GM18507 (cell line): ENCODE data around the gene CYB5D1.

Experiments used
- DNase-seq: peaks from one replicate; pipeline ENCODE4 v3.0.0; 2011; ENCODE audit warnings: low read depth; ENCODE audit not compliant: insufficient read length; ENCODE audit errors: extremely low spot score
- FAIRE-seq: peaks from 2 replicates; lab custom pipeline; 2011; peaks lifted over from hg19 to GRCh38; lab: Jason Lieb, UNC

CYB5D1 gene

DNA sequence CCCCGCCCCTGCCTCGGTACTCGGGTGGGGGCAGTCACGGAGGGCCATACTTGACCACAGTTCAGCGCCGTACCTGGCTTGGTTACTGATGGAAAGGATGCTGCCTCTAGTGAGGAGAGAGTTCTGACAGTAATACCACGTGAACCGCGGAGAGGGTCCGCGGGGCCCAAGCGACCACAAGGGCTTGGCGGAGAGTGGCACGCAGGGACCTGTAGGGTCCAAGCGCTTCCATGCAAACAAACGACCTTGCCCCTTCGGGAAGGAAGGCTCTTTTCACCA is 14.6 kb upstream of the CYB5D1 start:
- DNase-seq (no peak), FAIRE-seq (no peak)

DNA sequence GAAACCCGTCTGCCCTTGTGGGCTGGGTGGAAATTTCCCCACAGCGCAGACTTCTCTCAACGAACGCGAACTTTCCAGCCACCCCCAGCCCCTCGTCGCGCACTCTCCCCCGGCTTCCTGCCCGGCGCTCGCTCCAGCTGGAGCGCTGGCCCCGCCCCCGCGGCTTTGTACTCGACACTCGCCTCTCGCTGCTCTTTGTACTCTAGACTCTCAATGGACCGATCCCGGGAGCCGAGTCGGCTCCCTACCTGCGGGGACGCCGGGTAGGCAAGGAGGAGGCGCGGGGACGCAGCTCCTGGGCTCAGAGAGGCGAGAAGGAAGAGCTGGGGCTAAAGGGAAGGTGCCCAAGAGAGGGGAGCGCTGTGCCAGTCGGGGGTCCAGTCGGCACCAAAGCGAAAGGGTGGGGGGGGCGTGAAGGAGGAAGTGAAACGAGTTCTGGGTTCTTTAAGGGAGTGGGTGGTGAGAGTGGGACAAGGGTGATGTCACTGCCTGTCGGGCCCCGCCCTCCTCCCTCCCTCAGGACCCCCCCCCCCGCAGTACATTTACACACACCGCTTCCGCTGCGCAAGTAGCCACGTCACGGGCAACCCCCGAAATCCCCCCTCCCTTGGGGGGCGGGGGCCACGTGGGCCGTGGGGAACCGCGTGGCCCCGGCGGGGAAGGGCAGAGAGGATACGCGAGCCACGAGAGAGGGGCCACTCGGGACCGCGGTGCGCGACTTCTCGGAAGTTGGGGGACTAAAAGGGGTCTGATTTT is 14.1 kb upstream of the CYB5D1 start:
- peak; percentile 97 for FAIRE-seq
- DNase-seq, result no peak

DNA sequence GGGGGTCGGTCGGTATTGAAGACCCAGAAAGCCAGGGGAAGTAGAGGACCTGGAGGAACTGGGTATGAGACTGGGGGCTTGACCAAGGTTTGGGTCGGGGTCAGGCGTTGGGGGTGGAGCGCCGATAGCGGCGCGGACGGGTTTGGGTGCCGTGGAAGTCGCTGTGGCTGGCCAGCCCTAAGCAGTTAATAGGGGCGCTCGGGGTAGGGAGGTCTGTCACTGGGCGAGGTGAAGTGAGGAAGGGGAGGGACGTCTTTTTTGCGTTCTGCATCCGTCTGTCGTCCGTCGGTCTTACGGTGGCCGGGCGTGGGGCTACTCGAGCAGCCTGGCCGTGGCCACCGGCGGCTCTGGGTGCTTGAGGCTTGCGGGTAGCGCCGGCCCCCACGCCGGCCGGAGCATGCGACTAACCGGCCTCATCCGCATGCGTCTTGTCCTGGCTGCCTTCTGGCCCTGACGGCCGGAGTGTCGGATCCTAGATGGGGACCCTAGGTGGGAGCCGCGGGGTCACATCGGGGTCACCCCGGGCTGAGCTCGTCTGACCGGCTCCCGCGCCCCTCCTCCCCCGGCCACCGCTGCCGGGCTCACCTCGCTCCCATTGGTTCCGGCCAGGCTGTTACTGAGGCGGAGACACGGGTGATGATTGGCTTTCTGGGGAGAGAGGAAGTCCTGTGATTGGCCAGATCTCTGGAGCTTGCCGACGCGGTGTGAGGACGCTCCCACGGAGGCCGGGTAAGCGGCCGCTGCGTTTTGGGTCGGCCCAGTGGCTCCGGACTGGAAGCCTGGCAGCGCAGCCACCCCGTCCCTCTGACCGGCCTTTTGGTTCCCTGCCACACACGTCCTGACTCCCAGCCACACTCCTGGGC is 13.3 kb upstream of the CYB5D1 start:
- DNase-seq (no peak), FAIRE-seq (peak; percentile 97)

DNA sequence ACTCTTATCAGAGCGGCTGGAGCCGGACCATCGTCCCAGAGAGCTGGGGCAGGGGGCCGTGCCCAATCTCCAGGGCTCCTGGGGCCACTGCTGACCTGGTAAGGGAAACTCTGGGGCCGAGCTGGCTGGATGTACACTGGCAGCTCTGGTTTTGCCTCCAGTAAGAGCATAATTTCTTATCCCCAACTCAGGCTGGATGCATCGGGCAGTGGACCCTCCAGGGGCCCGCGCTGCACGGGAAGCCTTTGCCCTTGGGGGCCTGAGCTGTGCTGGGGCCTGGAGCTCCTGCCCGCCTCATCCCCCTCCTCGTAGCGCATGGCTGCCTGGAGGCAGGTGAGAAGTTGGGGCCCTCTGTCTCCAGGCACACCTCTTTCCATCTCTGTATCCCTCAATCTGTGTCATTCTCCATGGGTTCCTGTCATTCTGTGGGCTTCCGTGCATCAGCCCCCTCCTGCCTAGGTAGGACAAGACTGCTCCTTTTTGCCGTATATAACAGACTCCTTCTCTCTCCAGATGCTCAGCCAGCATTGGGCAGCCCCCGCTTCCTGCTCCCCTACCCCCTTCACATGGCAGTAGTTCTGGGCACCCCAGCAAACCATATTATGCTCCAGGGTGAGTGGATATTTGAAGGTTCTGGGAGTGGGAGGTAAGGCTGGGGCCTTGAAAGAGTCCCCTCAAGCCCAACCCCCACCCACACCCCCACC is 12.3 kb upstream of the CYB5D1 start:
- FAIRE-seq (no peak), DNase-seq (no peak)

DNA sequence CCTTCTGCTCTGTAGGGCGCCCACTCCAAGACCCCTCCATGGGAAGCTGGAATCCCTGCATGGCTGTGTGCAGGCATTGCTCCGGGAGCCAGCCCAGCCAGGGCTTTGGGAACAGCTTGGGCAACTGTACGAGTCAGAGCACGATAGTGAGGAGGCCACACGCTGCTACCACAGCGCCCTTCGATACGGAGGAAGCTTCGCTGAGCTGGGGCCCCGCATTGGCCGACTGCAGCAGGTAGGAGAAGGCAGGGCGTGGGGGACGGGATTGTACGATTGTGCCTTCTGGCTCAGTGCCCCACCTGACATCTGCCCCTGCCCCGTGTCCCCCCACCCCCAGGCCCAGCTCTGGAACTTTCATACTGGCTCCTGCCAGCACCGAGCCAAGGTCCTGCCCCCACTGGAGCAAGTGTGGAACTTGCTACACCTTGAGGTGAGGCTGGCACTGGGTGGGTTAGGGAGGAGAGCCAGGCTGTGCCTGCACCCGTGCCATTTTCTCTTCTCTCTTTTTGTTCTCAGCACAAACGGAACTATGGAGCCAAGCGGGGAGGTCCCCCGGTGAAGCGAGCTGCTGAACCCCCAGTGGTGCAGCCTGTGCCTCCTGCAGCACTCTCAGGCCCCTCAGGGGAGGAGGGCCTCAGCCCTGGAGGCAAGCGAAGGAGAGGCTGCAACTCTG is 11.6 kb upstream of the CYB5D1 start:
- FAIRE-seq (no peak), DNase-seq (no peak)

DNA sequence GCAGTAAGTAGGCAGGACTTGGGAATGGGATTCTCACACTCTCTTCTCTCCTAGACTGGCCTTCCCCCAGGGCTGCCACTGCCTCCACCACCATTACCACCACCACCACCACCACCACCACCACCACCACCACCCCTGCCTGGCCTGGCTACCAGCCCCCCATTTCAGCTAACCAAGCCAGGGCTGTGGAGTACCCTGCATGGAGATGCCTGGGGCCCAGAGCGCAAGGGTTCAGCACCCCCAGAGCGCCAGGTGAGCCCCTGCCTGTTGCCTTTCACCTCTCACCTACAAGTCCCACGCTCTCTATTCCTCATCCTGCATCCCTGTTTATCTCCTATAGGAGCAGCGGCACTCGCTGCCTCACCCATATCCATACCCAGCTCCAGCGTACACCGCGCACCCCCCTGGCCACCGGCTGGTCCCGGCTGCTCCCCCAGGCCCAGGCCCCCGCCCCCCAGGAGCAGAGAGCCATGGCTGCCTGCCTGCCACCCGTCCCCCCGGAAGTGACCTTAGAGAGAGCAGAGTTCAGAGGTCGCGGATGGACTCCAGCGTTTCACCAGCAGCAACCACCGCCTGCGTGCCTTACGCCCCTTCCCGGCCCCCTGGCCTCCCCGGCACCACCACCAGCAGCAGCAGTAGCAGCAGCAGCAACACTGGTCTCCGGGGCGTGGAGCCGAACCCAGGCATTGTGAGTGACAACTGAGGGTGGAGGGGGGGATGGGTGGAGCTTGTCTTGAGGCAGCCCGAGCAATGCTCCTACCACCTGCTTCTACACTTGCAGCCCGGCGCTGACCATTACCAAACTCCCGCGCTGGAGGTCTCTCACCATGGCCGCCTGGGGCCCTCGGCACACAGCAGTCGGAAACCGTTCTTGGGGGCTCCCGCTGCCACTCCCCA is 10.8 kb upstream of the CYB5D1 start:
- DNase-seq, result no peak
- no peak for FAIRE-seq

DNA sequence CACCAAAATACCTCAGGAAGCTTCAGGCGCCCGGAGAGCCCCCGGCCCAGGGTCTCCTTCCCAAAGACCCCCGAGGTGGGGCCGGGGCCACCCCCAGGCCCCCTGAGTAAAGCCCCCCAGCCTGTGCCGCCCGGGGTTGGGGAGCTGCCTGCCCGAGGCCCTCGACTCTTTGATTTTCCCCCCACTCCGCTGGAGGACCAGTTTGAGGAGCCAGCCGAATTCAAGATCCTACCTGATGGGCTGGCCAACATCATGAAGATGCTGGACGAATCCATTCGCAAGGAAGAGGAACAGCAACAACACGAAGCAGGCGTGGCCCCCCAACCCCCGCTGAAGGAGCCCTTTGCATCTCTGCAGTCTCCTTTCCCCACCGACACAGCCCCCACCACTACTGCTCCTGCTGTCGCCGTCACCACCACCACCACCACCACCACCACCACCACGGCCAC is 9.6 kb upstream of the CYB5D1 start:
- DNase-seq (no peak), FAIRE-seq (no peak)

DNA sequence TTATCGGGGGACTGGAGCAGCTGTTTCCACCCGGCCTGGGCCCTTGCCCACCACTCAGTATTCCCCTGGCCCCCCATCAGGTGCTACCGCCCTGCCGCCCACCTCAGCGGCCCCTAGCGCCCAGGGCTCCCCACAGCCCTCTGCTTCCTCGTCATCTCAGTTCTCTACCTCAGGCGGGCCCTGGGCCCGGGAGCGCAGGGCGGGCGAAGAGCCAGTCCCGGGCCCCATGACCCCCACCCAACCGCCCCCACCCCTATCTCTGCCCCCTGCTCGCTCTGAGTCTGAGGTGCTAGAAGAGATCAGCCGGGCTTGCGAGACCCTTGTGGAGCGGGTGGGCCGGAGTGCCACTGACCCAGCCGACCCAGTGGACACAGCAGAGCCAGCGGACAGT is 9.1 kb upstream of the CYB5D1 start:
- DNase-seq (no peak), FAIRE-seq (no peak)

DNA sequence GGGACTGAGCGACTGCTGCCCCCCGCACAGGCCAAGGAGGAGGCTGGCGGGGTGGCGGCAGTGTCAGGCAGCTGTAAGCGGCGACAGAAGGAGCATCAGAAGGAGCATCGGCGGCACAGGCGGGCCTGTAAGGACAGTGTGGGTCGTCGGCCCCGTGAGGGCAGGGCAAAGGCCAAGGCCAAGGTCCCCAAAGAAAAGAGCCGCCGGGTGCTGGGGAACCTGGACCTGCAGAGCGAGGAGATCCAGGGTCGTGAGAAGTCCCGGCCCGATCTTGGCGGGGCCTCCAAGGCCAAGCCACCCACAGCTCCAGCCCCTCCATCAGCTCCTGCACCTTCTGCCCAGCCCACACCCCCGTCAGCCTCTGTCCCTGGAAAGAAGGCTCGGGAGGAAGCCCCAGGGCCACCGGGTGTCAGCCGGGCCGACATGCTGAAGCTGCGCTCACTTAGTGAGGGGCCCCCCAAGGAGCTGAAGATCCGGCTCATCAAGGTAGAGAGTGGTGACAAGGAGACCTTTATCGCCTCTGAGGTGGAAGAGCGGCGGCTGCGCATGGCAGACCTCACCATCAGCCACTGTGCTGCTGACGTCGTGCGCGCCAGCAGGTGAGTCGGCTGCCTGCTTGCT is 8.6 kb upstream of the CYB5D1 start:
- no peak for FAIRE-seq
- DNase-seq, result no peak

DNA sequence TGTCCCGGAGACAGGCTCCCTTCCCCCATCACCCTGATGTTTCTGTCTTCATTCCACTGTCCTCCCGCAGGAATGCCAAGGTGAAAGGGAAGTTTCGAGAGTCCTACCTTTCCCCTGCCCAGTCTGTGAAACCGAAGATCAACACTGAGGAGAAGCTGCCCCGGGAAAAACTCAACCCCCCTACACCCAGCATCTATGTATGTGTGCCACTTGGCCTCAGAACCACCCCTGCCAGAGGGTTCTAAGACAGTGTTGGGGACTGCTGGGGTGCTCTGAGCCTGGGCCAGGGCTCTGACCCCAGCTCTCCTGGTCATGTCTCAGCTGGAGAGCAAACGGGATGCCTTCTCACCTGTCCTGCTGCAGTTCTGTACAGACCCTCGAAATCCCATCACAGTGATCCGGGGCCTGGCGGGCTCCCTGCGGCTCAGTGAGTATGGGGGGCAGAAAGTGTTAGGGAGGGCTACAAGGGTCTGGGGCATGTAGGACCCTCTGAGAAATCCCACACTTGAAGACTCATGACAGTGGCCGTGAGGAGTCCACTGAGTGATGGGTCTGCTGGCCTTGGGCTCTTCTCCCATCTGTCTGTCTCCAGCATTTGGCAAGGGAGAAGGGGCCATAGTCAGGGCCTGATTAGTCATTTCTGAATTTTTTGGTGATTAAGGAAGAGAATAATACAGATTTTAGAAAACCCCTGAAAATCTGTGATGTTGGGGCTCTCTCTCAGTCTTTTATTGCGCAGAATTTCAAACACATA is 7.9 kb upstream of the CYB5D1 start:
- DNase-seq, result no peak
- FAIRE-seq, result no peak

DNA sequence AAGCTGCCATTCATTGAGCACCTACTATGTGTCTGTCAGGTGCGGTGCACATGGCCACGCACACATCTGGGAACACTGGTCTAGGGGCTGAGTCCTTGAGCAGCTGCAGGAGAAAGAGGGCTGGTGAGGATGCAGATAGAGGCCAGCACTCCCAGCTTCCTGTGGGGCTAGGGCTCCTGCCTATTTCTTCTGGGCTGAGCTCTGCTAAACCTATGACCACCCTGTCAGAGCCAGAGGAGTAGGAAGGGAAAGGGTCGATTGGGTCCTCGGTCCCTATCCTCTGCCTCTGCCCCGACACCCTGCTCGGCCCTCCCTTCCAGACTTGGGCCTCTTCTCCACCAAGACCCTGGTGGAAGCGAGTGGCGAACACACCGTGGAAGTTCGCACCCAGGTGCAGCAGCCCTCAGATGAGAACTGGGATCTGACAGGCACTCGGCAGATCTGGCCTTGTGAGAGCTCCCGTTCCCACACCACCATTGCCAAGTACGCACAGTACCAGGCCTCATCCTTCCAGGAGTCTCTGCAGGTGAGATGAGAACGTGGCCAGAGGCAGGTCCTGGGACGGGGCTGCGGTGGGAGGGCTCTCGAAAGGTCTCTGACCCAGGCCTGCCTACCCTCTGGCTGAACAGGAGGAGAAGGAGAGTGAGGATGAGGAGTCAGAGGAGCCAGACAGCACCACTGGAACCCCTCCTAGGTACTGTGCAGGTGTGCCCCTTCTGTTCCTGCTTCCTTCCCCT is 6.9 kb upstream of the CYB5D1 start:
- DNase-seq, result no peak
- FAIRE-seq, result no peak

DNA sequence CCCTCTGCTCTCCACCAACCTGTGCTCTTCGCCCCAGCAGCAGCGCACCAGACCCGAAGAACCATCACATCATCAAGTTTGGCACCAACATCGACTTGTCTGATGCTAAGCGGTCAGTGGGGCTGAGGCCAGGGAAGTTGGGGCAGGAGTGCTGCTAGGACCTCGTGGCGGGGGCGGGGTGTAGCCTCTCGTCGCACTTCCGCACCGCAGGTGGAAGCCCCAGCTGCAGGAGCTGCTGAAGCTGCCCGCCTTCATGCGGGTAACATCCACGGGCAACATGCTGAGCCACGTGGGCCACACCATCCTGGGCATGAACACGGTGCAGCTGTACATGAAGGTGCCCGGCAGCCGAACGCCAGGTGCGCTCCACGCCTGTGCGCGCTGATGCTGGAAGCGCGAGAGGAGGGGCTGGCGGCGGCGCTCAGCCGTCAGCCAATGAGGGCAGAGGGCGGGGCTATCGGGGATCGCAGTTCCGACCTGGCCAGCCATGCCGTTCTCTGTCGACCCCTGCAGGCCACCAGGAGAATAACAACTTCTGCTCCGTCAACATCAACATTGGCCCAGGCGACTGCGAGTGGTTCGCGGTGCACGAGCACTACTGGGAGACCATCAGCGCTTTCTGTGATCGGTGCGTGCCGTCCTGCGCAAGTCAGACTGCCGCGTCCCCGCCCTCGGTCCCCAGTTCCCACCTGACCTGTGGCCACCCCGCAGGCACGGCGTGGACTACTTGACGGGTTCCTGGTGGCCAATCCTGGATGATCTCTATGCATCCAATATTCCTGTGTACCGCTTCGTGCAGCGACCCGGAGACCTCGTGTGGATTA is 6.2 kb upstream of the CYB5D1 start:
- peak; percentile 97 for FAIRE-seq
- no peak for DNase-seq

DNA sequence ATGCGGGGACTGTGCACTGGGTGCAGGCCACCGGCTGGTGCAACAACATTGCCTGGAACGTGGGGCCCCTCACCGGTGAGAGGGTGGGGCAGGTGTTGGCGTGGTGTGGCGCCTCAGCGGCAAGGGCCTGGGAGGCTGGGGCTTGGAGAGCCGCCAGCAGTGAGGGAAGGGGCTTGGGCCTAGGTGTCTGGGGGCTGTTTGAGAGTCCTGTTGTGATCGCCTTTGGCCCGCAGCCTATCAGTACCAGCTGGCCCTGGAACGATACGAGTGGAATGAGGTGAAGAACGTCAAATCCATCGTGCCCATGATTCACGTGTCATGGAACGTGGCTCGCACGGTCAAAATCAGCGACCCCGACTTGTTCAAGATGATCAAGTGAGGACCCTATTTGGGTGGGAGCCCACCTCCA is 5.5 kb upstream of the CYB5D1 start:
- FAIRE-seq (no peak), DNase-seq (no peak)

DNA sequence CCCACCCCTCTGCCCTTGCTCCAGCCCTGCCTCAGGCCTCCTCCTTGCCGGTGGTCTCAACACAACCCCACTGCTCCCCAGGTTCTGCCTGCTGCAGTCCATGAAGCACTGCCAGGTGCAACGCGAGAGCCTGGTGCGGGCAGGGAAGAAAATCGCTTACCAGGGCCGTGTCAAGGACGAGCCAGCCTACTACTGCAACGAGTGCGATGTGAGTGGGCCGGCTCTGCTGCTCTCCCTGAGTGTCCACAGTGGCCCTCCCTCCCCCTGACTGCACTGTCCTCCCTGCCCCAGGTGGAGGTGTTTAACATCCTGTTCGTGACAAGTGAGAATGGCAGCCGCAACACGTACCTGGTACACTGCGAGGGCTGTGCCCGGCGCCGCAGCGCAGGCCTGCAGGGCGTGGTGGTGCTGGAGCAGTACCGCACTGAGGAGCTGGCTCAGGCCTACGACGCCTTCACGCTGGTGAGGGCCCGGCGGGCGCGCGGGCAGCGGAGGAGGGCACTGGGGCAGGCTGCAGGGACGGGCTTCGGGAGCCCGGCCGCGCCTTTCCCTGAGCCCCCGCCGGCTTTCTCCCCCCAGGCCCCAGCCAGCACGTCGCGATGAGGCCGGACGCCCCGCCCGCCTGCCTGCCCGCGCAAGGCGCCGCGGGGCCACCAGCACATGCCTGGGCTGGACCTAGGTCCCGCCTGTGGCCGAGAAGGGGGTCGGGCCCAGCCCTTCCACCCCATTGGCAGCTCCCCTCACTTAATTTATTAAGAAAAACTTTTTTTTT is 4.7 kb upstream of the CYB5D1 start:
- FAIRE-seq, result no peak
- no peak for DNase-seq

DNA sequence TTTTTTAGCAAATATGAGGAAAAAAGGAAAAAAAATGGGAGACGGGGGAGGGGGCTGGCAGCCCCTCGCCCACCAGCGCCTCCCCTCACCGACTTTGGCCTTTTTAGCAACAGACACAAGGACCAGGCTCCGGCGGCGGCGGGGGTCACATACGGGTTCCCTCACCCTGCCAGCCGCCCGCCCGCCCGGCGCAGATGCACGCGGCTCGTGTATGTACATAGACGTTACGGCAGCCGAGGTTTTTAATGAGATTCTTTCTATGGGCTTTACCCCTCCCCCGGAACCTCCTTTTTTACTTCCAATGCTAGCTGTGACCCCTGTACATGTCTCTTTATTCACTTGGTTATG is 4.1 kb upstream of the CYB5D1 start:
- FAIRE-seq (no peak), DNase-seq (no peak)
